GM12873 (cell line): ENCODE measurements around the gene GPHN.

Source experiments
- CTCF ChIP-seq: IDR thresholded peaks from 2 replicates; pipeline ENCODE4 v1.5.1; 2012; ENCODE audit warnings: low read depth, mild to moderate bottlenecking, moderate library complexity, low read length, control low read depth; ENCODE audit not compliant: insufficient read depth; ENCODE audit errors: missing control alignments

Gene GPHN

DNA sequence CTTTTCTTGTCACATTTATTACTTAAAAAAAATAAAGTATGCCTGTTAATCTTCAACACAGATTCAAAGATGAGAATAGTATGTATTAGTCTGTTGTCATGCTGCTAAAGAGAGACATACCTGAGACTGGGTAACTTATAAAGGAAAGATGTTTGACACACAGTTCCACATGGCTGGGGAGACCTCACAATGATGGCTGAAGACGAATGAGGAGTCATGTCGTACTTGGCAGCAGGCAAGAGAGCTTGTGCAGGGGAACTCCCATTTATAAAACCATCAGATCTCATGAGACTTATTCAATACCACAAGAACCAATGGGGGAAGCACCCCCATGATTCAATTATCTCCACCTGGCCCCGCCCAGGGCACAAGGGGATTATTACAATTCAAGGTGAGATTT is 345.4 kb downstream of the GPHN start:
- no peak for TF ChIP-seq CTCF

DNA sequence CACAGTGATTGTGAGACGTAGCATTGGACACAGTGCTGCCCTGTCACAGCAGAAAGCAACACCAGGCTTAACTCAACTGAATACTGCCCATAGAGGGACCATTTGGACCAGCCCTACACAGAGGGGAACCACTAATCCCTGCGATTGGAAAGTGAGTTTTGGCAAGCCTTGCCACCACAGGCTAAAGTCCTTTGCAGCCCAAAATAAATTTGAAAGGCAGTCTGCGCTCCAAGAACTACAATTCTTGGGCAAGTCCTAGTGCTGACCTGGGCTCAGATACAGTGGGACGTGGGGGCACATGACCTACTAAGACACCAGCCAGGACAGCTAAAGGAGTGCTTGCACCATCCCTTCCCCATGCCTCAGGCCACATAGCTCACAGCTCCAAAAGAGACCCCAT is 349.9 kb downstream of the GPHN start:
- no peak for TF ChIP-seq CTCF

DNA sequence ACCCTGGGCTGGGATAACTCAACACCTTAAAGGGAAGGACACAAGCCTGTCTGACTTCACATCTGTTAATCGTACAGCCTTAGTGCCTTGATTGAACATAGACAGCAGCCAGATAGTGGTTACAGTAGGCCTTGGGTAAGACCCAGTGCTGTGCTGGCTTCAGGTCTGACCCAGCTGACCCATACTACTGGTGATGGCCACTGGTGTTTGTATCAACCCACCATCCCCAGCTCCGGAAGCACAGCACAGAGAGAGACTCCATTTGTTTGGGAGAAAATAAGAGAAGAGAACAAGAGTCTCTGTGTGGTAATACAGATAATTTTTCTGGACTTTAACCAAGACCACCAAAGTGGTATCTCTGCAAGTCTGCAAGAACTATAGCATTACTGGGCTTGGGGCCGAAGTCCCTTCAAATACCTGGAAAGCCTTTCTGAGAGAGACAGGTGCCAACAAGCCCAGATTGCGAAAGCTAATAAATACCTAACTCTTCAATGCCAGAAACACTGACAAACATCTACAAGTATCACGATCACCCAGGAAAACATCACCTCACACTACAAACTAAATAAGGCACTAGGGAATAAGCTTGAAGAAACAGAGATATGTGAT is 351.2 kb downstream of the GPHN start:
- no peak for TF ChIP-seq CTCF

DNA sequence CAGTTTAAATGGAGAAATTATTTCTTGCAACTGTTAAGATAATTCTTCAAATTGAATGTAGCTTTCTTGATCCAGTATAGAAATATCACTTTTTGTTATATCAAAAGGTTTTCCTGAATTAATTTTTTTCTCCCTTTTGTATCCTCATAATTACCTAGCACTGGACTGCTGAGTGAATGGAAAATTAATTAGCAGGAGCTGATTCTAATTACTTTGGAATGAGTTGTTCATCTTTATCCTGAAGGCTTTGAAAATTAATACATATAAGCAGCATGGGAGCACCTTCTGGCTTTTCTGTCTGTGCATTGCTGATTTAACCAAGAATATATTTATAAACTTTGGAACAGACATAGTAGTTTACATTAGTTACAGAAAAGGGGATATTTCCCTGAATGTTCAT is 373.6 kb downstream of the GPHN start:
- TF ChIP-seq CTCF: no peak

DNA sequence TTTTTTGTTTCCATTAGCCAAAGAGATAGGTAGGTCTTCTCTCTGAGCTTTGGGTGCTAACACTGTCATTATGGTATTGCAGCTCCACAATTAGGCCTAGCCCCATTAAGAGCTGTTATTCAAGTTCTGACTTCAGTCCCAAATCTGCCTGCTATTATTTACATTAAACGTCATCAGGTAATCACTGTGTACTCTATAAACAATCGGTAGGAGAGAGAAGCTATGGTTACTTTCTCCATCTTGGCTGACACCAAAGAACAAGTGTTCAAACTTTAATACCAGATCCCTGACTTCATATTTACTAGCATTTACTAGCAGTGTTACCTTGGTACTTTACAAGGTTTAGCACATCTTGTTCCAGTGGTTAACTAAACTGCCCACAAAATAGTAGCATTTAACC is 376.2 kb downstream of the GPHN start:
- no peak for TF ChIP-seq CTCF

DNA sequence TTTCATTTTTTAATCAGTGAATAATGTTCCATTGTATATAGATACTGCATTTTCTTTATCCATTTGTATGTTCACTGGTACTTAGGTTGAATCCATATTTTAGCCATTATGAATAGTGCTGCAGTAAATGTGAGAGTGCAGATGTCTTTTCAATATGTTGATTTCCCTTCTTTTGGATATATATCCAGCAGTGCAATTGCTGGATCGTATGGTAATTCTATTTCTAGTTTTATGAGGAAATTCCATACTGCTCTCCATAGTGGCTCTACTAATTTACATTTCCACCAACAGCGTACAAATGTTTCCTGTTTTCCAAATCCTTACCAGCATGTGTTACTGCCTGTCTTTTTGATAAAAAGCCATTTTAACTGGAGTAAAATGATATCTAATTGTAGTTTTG is 392.8 kb downstream of the GPHN start:
- no peak for TF ChIP-seq CTCF

GRCh38 chr14:66910311-66910840 is 402.4 kb downstream of the GPHN start:
- no peak for TF ChIP-seq CTCF
